Astrocyte of the cerebellum (primary cell): ENCODE measurements around the gene SFTPB.

Experiments used
- DNase-seq: peaks from one replicate; pipeline ENCODE4 v3.0.0-alpha.2; 2011; ENCODE audit warnings: low read depth
- H3K4me3 ChIP-seq: 2 replicates; pipeline ENCODE4 v1.5.1; 2011; ENCODE audit warnings: mild to moderate bottlenecking, low read depth, low read length, moderate library complexity
- CTCF ChIP-seq: IDR thresholded peaks from 2 replicates; pipeline ENCODE4 v1.5.1; 2012; ENCODE audit warnings: low read length, low read depth, moderate library complexity, mild to moderate bottlenecking; ENCODE audit errors: missing control alignments
- in situ Hi-C: cut with HindIII; loops from 2 replicates; pipeline ENCODE4 v1.10.0; 2017; ENCODE audit warnings: low sequenced_read_pairs

SFTPB gene

GRCh38 chr2:85707304-85707703 is 39.3 kb upstream of the SFTPB start:
- peak; percentile 90 for TF ChIP-seq CTCF
- DNase-seq = peak; percentile 81
- no peak overlapping the region for H3K4me3 ChIP-seq
- in situ Hi-C loops = loop anchor here (5.0 to 25.0 kb wide), 5 partner anchors 45 to 380 kb away; partner anchors contain the start of genes ATOH8 and TMEM150A

- H3K4me3 ChIP-seq = no peak overlapping the region
- TF ChIP-seq CTCF = no peak
- DNase-seq = no peak
- in situ Hi-C loops = loop anchor here (5.0 to 25.0 kb wide), 5 partner anchors 46 to 381 kb away; partner anchors contain the start of genes ATOH8 and TMEM150A
Measured at GRCh38 chr2:85706599-85707296, 38.7 kb upstream of the SFTPB start.

- H3K4me3 ChIP-seq = no peak overlapping the region
- no peak for DNase-seq
- no peak for TF ChIP-seq CTCF
- in situ Hi-C loops = loop anchor here (5.0 to 25.0 kb wide), 5 partner anchors 46 to 381 kb away; partner anchors contain the start of genes ATOH8 and TMEM150A
Measured at GRCh38 chr2:85706063-85706462, 38.1 kb upstream of the SFTPB start.

GRCh38 chr2:85705680-85706039 is 37.7 kb upstream of the SFTPB start:
- peak; percentile 80 for DNase-seq
- H3K4me3 ChIP-seq = no peak overlapping the region
- TF ChIP-seq CTCF = no peak
- in situ Hi-C loops = loop anchor here (5.0 to 25.0 kb wide), 5 partner anchors 47 to 382 kb away; partner anchors contain the start of genes ATOH8 and TMEM150A

GRCh38 chr2:85704800-85705679 is 37.0 kb upstream of the SFTPB start:
- no peak for DNase-seq

More at GRCh38 chr2:85704800-85705679, 37.0 kb upstream of the SFTPB start:
- in situ Hi-C loops = loop anchor here (5.0 to 25.0 kb wide), 5 partner anchors 47 to 382 kb away; partner anchors contain the start of genes ATOH8 and TMEM150A
- no peak for TF ChIP-seq CTCF
- H3K4me3 ChIP-seq = no peak overlapping the region
